ENCODE measurements around the gene KRT17. TPM values are rescaled to one million over a fixed set of nuclear protein-coding genes. Genes with fewer than 3 reads are reported as not detected.
A peak's percentile ranks its signal among the peaks of the same experiment; 100 is the strongest.

Gene KRT17
- total RNA-seq, 3 donors from 2014 or later (not counting 1 experiment from before 2014, with no cell fraction given): not detected

- WGBS (ENCODE audit: insufficient coverage): 0% methylated on average over 22 of the region's 23 CpGs
- intact Hi-C loops (cut with micrococcal nuclease): loop anchor here (1.0 kb wide), 5 partner anchors 13 to 863 kb away; partner anchors contain the start of gene EIF1
- DNase-seq (peak; percentile 85 to 95), ATAC-seq (peak; percentile 58 to 77 (median 65))
- no peaks in the 10 kb centered on the region for H3K27me3 Mint-ChIP-seq (ENCODE audit: low read depth in 2 of 2)
- Histone ChIP-seq H3K27me3 (ENCODE audit: control insufficient read depth, insufficient read depth, low read length) (no peaks in the 10 kb centered on the region), H3K27ac (ENCODE audit: low read length) (peak overlapping the region; percentile 96), H3K36me3 (ENCODE audit: control insufficient read depth, insufficient read depth, low read length) (no peaks in the 10 kb centered on the region), H3K4me3 (ENCODE audit: low read length) (peak overlapping the region; percentile 52), H3K4me1 (ENCODE audit: control insufficient read depth, insufficient read depth, low read length) (peaks cover 23% of the 10 kb centered on the region), H3K9me3 (ENCODE audit: control insufficient read depth, insufficient read depth, low read length) (no peaks in the 10 kb centered on the region)
- H3K4me1 Mint-ChIP-seq: peaks cover 18 to 27% of the 10 kb centered on the region in 2 donors
- peak overlapping the region; percentile 96 to 99 for H3K27ac Mint-ChIP-seq
- peak; percentile 89 for TF ChIP-seq CTCF (IDR thresholded peaks at IDR 0.05)
- H3K4me3 Mint-ChIP-seq: peak overlapping the region; percentile 96
- no peaks in the 10 kb centered on the region for H3K36me3 Mint-ChIP-seq
- no peaks in the 10 kb centered on the region for H3K9me3 Mint-ChIP-seq
Observed at GRCh38 chr17:41666708-41667279, 42.4 kb upstream of the KRT17 start.

GRCh38 chr17:41666237-41666641, 41.9 kb upstream of the KRT17 start:
- no peaks in the 10 kb centered on the region for H3K27me3 ChIP-seq (ENCODE audit: control insufficient read depth, insufficient read depth, low read length)
- peaks cover 23% of the 10 kb centered on the region for H3K4me1 ChIP-seq (ENCODE audit: control insufficient read depth, insufficient read depth, low read length)
- Mint-ChIP-seq H3K4me1 (peaks cover 18 to 27% of the 10 kb centered on the region in 2 donors), H3K27ac (peak overlapping the region; percentile 96 to 99), H3K27me3 (ENCODE audit: low read depth in 2 of 2) (no peaks in the 10 kb centered on the region), H3K9me3 (no peaks in the 10 kb centered on the region), H3K36me3 (no peaks in the 10 kb centered on the region), H3K4me3 (peak overlapping the region; percentile 96)
- WGBS (ENCODE audit: insufficient coverage): 1% methylated on average over 11 of the region's 11 CpGs
- H3K9me3 ChIP-seq (ENCODE audit: control insufficient read depth, insufficient read depth, low read length): no peaks in the 10 kb centered on the region
- no peaks in the 10 kb centered on the region for H3K36me3 ChIP-seq (ENCODE audit: control insufficient read depth, insufficient read depth, low read length)
- intact Hi-C loops (cut with micrococcal nuclease): loop anchor here (1.0 kb wide), 3 partner anchors 22 to 863 kb away; partner anchors contain the start of gene EIF1
- DNase-seq (peak; percentile 62 to 94), ATAC-seq (peak; percentile 60 to 76 (median 71))
- H3K4me3 ChIP-seq (ENCODE audit: low read length): peak overlapping the region; percentile 52
- peak overlapping the region; percentile 96 for H3K27ac ChIP-seq (ENCODE audit: low read length)
- TF ChIP-seq CTCF (IDR thresholded peaks at IDR 0.05): peak; percentile 37

- Mint-ChIP-seq H3K9me3 (no peaks in the 10 kb centered on the region), H3K36me3 (no peaks in the 10 kb centered on the region), H3K4me3 (peak overlapping the region; percentile 96), H3K27ac (peak overlapping the region; percentile 96 to 99), H3K4me1 (peaks cover 18 to 27% of the 10 kb centered on the region in 2 donors), H3K27me3 (ENCODE audit: low read depth in 2 of 2) (no peaks in the 10 kb centered on the region)
- peak; percentile 95 for TF ChIP-seq CTCF (IDR thresholded peaks at IDR 0.05)
- no peaks in the 10 kb centered on the region for H3K27me3 ChIP-seq (ENCODE audit: control insufficient read depth, insufficient read depth, low read length)
- no peaks in the 10 kb centered on the region for H3K36me3 ChIP-seq (ENCODE audit: control insufficient read depth, insufficient read depth, low read length)
- WGBS (ENCODE audit: insufficient coverage): 2% methylated on average over 39 of the region's 39 CpGs
- peak; percentile 75 to 90 (median 81) for ATAC-seq
- H3K27ac ChIP-seq (ENCODE audit: low read length): peak overlapping the region; percentile 96
- peak overlapping the region; percentile 52 for H3K4me3 ChIP-seq (ENCODE audit: low read length)
- DNase-seq: peak; percentile 92 to 94
- peaks cover 23% of the 10 kb centered on the region for H3K4me1 ChIP-seq (ENCODE audit: control insufficient read depth, insufficient read depth, low read length)
- intact Hi-C loops (cut with micrococcal nuclease): loop anchor here (1.0 kb wide), 3 partner anchors 23 to 862 kb away; partner anchors contain the start of gene EIF1
- no peaks in the 10 kb centered on the region for H3K9me3 ChIP-seq (ENCODE audit: control insufficient read depth, insufficient read depth, low read length)
Observed at GRCh38 chr17:41665566-41666236, 41.3 kb upstream of the KRT17 start.
